Stomach (tissue), 9 donors: Measurements from ENCODE around the gene CDK5RAP3. TPM values are rescaled to one million over a fixed set of nuclear protein-coding genes. Genes with fewer than 3 reads are reported as not detected.
A peak's percentile ranks its signal among the peaks of the same experiment; 100 is the strongest.

ENCODE experiments used
- DNase-seq, 2 donors: peaks; one replicate each; pipeline versions ENCODE4 v3.0.0 to v3.0.0-alpha.2; 2013 to 2019
- H3K27ac ChIP-seq, 5 donors: fragments of 200-600 bp in 4 of 5; sonication (generic) in 4 of 5; one replicate each; pipeline ENCODE4 v1.5.1; 2013 to 2019; ENCODE audit warnings: mild to moderate bottlenecking in 1 of 5, moderate library complexity in 1 of 5
- H3K27me3 ChIP-seq, 3 donors: fragments of 200-600 bp; sonication (generic); one replicate each; pipeline ENCODE4 v1.5.1; 2017 to 2019; ENCODE audit warnings: mixed run types in 1 of 3
- H3K36me3 ChIP-seq, 4 donors: fragments of 200-600 bp; sonication (generic); 1 replicate in 3 of 4; 2 replicates in 1 of 4; pipeline ENCODE4 v1.5.1; 2016 to 2019
- H3K4me1 ChIP-seq, 4 donors: fragments of 200-600 bp; sonication (generic); one replicate each; pipeline ENCODE4 v1.5.1; 2016 to 2019
- H3K4me3 ChIP-seq, 4 donors: fragments of 200-600 bp; sonication (generic) in 3 of 4; one replicate each; pipeline ENCODE4 v1.5.1; 2016 to 2019; ENCODE audit warnings: mild to moderate bottlenecking in 1 of 4
- H3K9me3 ChIP-seq, 4 donors: fragments of 200-600 bp; sonication (generic); one replicate each; pipeline ENCODE4 v1.5.1; 2016 to 2019
- EP300 ChIP-seq: sonication (generic); formaldehyde crosslinking; IDR thresholded peaks from one replicate; pipeline ENCODE4 v1.6.1; 2017; ENCODE audit warnings: antibody characterized with exemption
- POLR2A ChIP-seq, 4 donors: fragments of 450-650 bp; IDR thresholded peaks; one replicate each; pipeline ENCODE4 v1.6.1; 2016; ENCODE audit warnings: antibody characterized with exemption in 4 of 4, control low read depth in 2 of 4, mild to moderate bottlenecking in 1 of 4, moderate library complexity in 1 of 4
- POLR2AphosphoS5 ChIP-seq, 3 donors: sonication (generic); formaldehyde crosslinking; IDR thresholded peaks; one replicate each; pipeline ENCODE4 v1.6.1; 2016; ENCODE audit warnings: antibody characterized with exemption in 3 of 3
- WGBS, 5 donors: extraction: QIAGEN DNeasy Blood & Tissue Kit in 3 of 5; methylation state at CpG; one replicate each; pipeline versions ENCODE4 v1.1.5 to v1.1.7; 2013 to 2018; 5-methylcytosine and 5-hydroxymethylcytosine counted together
- intact Hi-C: fragments of 100-400 bp; cut with DNase I; formaldehyde crosslinking; loops from one replicate; pipeline ENCODE4 v1.15.1; 2023; ENCODE audit warnings: low total_unique reads
- polyA plus RNA-seq, 3 donors: library from polyadenylated mRNA; stranded (reverse); fragments of 200-250 nt; gene quantifications; one replicate each; pipeline ENCODE4 v1.2.3, GENCODE V29; 2013
- total RNA-seq, 5 donors: library from RNA; depleted of rRNA; stranded (reverse); fragments of >200 nt; gene quantifications; one replicate each; pipeline versions ENCODE4 v1.1.0 to v1.2.3, GENCODE V29; 2014 to 2016
- TF ChIP-seq, protein P1 (sequence below), 7 experiments: fragments of 450-650 bp in 4 of 7; fragments of 200-600 bp in 3 of 7; sonication (generic) in 3 of 7; IDR thresholded peaks; one replicate each; pipeline ENCODE4 v1.5.1; 2016 to 2019; ENCODE audit warnings: antibody characterized with exemption in 7 of 7, control low read depth in 2 of 7, mild to moderate bottlenecking in 1 of 7
- donor health status: healthy with polysubstance abuse.
- donor health status: Bipolar disorder and iron deficiency.
- donor health status: healthy.

The CDK5RAP3 gene
- total and polyA plus RNA-seq, 8 donors, result 101 to 682 (median 277) TPM

DNA sequence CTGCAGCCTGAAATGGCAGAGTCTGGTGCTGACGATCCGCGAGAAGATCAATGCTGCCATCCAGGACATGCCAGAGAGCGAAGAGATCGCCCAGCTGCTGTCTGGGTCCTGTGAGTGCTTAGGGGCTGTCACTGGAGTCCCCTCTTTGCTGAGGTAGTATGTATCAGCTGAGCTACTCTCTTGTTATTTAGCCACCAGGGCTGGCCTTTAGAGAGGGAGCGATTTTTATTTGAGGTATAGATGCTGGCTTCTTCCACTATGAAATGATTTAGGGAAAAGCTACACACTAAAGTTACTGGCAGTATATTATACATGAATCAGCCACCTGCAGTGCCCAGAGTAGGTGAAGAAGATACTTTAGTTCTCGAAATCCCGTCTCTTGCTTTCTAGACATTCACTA is 2.6 kb downstream of the CDK5RAP3 start:
- Histone ChIP-seq H3K27me3 (no peaks in the 10 kb centered on the region), H3K4me3 (no peak overlapping the region), H3K4me1 (peaks cover 17 to 31% (median 29%) of the 10 kb centered on the region in 4 donors), H3K9me3 (no peaks in the 10 kb centered on the region), H3K36me3 (peaks cover 45 to 58% (median 54%) of the 10 kb centered on the region in 4 donors), H3K27ac (no peak overlapping the region)
- no peak for TF ChIP-seq EP300
- no peak for TF ChIP-seq POLR2AphosphoS5 (IDR thresholded peaks at IDR 0.05)
- TF ChIP-seq, protein P1, sequence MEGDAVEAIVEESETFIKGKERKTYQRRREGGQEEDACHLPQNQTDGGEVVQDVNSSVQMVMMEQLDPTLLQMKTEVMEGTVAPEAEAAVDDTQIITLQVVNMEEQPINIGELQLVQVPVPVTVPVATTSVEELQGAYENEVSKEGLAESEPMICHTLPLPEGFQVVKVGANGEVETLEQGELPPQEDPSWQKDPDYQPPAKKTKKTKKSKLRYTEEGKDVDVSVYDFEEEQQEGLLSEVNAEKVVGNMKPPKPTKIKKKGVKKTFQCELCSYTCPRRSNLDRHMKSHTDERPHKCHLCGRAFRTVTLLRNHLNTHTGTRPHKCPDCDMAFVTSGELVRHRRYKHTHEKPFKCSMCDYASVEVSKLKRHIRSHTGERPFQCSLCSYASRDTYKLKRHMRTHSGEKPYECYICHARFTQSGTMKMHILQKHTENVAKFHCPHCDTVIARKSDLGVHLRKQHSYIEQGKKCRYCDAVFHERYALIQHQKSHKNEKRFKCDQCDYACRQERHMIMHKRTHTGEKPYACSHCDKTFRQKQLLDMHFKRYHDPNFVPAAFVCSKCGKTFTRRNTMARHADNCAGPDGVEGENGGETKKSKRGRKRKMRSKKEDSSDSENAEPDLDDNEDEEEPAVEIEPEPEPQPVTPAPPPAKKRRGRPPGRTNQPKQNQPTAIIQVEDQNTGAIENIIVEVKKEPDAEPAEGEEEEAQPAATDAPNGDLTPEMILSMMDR (IDR thresholded peaks at IDR 0.05), result no peak
- no peak for TF ChIP-seq POLR2A (IDR thresholded peaks at IDR 0.05)
- intact Hi-C loops, result no loop called here
- no peak for DNase-seq
- 93 to 97% (median 95%) methylated on average over 8 of the region's 8 CpGs for WGBS, 5 donors

DNA sequence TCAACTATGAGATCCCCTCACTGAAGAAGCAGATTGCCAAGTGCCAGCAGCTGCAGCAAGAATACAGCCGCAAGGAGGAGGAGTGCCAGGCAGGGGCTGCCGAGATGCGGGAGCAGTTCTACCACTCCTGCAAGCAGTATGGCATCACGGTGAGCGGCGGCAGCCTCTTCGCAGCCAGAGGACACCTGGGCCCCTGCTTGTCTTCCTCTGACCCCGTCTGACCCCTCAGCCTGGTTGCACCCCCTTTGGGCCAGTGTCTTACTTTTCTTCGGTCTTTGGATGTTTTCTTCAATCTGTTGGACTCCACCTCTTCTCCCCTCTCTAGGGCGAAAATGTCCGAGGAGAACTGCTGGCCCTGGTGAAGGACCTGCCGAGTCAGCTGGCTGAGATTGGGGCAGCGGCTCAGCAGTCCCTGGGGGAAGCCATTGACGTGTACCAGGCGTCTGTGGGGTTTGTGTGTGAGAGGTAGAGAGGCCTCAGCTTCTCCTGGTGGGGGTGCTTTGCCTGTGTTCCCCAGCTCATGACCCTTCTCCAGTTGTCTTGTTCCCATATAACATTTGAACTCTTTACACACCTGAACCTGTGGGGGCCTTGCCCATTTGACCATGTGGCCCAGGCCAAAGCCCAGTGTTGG is 4.4 kb downstream of the CDK5RAP3 start:
- DNase-seq, result no peak
- H3K4me3 ChIP-seq, result no peak overlapping the region
- peaks cover 51 to 75% (median 71%) of the 10 kb centered on the region in 4 donors for H3K36me3 ChIP-seq
- no peaks in the 10 kb centered on the region for H3K27me3 ChIP-seq
- no peak overlapping the region for H3K27ac ChIP-seq
- WGBS, 5 donors, result 85 to 88% (median 86%) methylated on average over 10 to 15 of the region's 15 CpGs
- H3K4me1 ChIP-seq, result peaks cover 12 to 26% (median 23%) of the 10 kb centered on the region in 4 donors
- no peak for TF ChIP-seq EP300
- TF ChIP-seq, protein P1 (IDR thresholded peaks at IDR 0.05), result no peak
- TF ChIP-seq POLR2AphosphoS5 (IDR thresholded peaks at IDR 0.05), result no peak
- no peak for TF ChIP-seq POLR2A (IDR thresholded peaks at IDR 0.05)
- no peaks in the 10 kb centered on the region for H3K9me3 ChIP-seq
- intact Hi-C loops, result loop anchor here (5.0 kb wide), 1 partner anchor 42 kb away; no protein-coding TSS in a partner anchor

DNA sequence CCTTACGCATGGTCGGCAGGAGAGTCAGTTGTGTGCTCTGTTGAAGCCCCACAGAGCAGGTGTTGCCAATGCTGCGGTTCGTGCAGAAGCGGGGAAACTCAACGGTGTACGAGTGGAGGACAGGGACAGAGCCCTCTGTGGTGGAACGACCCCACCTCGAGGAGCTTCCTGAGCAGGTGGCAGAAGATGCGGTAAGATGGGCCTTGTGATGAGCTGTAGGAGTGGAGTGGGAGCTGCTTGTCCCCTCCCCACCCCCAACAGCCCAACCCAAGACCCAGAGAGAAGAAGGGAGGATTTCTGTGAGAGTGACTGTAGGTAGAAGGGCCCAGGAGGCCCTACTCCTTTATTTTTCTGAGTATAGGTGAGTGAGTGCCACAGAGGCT is 4.9 kb downstream of the CDK5RAP3 start:
- peaks cover 10 to 23% (median 20%) of the 10 kb centered on the region in 4 donors for H3K4me1 ChIP-seq
- DNase-seq, result no peak
- TF ChIP-seq, protein P1 (IDR thresholded peaks at IDR 0.05), result no peak
- TF ChIP-seq EP300, result no peak
- no peak for TF ChIP-seq POLR2AphosphoS5 (IDR thresholded peaks at IDR 0.05)
- TF ChIP-seq POLR2A (IDR thresholded peaks at IDR 0.05), result no peak
- peaks cover 56 to 80% (median 77%) of the 10 kb centered on the region in 4 donors for H3K36me3 ChIP-seq
- no peak overlapping the region for H3K27ac ChIP-seq
- no peak overlapping the region for H3K4me3 ChIP-seq
- 84 to 94% (median 90%) methylated on average over 10 of the region's 10 CpGs for WGBS, 5 donors
- intact Hi-C loops, result loop anchor here (5.0 kb wide), 1 partner anchor 41 kb away; no protein-coding TSS in a partner anchor
- H3K27me3 ChIP-seq, result no peaks in the 10 kb centered on the region
- H3K9me3 ChIP-seq, result no peaks in the 10 kb centered on the region

DNA sequence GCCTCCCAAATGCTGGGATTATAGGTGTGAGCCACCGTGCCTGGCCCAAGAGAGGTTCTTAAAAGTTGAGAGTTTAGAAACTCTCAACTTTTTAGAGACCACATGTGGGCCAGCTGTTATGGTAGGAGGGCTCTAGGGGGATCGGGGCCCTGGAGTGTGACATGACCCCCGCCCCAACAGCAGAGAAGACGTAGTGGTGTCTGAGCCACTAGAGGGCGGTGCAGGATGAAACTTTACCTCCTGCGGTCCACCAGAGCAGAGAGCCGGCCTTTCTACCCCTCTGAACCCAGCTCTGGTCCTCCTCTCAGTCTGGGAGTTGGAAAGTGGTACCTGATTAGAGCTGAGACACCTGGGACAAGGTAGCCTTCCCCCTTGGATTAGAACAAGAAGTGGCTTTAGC is 7.4 kb downstream of the CDK5RAP3 start:
- Histone ChIP-seq H3K4me3 (no peak overlapping the region), H3K36me3 (peaks cover 75 to 100% (median 98%) of the 10 kb centered on the region in 4 donors), H3K27me3 (no peaks in the 10 kb centered on the region), H3K9me3 (no peaks in the 10 kb centered on the region), H3K27ac (no peak overlapping the region), H3K4me1 (peaks cover 0 to 23% (median 11%) of the 10 kb centered on the region in 4 donors)
- intact Hi-C loops, result loop anchor here (5.0 kb wide), 1 partner anchor 39 kb away; no protein-coding TSS in a partner anchor
- DNase-seq, result peak; percentile 61 to 88
- no peak for TF ChIP-seq POLR2AphosphoS5 (IDR thresholded peaks at IDR 0.05)
- TF ChIP-seq, protein P1 (IDR thresholded peaks at IDR 0.05), result peak in 5 of 7 experiments; percentile 50 to 66 (median 53)
- WGBS, 5 donors, result 20 to 31% (median 22%) methylated on average over 7 of the region's 7 CpGs
